ENCODE measurements around the gene MLX.

- TF ChIP-seq CTCF (IDR thresholded peaks at IDR 0.05) (no peak), POLR2A (IDR thresholded peaks at IDR 0.05) (no peak)
Measured at GRCh38 chr17:42590886-42591285, 24.0 kb downstream of the MLX start.
